ENCODE data around the gene KCNS1. TPM values are rescaled to one million over a fixed set of nuclear protein-coding genes. Genes with fewer than 3 reads are reported as not detected.

Gene KCNS1
- total RNA-seq, 1 experiment from 2014 or later, result 10.7 TPM

GRCh38 chr20:45121388-45121787 lies 20.5 kb upstream of the KCNS1 start:
- no peaks in the 10 kb centered on the region for H3K4me1 Mint-ChIP-seq (ENCODE audit: low read depth, unreplicated experiment)
- H3K36me3 Mint-ChIP-seq (ENCODE audit: insufficient read depth, unreplicated experiment), result no peaks in the 10 kb centered on the region
- no peak for DNase-seq
- H3K4me3 Mint-ChIP-seq (ENCODE audit: low read depth, unreplicated experiment), result no peak overlapping the region
- peaks cover 64% of the 10 kb centered on the region for H3K27me3 Mint-ChIP-seq (ENCODE audit: unreplicated experiment)
- intact Hi-C loops (cut with micrococcal nuclease; ENCODE audit: unreplicated experiment), result no loop called here
- TF ChIP-seq CTCF (IDR thresholded peaks at IDR 0.05; ENCODE audit: unreplicated experiment), result no peak
- BruUV-seq (replicated peaks), result no TSS peak
- no peak overlapping the region for H3K27ac Mint-ChIP-seq (ENCODE audit: unreplicated experiment)
- no peaks in the 10 kb centered on the region for H3K9me3 Mint-ChIP-seq (ENCODE audit: low read depth, unreplicated experiment)
- CTCF ChIA-PET, result interaction anchor here (1.3 kb wide), 1 partner anchor 17 kb away, joined by 5 read pairs; no protein-coding TSS in a partner anchor

- intact Hi-C loops (cut with micrococcal nuclease; ENCODE audit: unreplicated experiment), result no loop called here
- BruUV-seq (replicated peaks), result no TSS peak
- H3K27me3 Mint-ChIP-seq (ENCODE audit: unreplicated experiment), result peaks cover 70% of the 10 kb centered on the region
- no peak for DNase-seq
- CTCF ChIA-PET, result no interaction called here
- H3K4me1 Mint-ChIP-seq (ENCODE audit: low read depth, unreplicated experiment), result no peaks in the 10 kb centered on the region
- H3K4me3 Mint-ChIP-seq (ENCODE audit: low read depth, unreplicated experiment), result no peak overlapping the region
- no peaks in the 10 kb centered on the region for H3K36me3 Mint-ChIP-seq (ENCODE audit: insufficient read depth, unreplicated experiment)
- H3K9me3 Mint-ChIP-seq (ENCODE audit: low read depth, unreplicated experiment), result no peaks in the 10 kb centered on the region
- no peak for TF ChIP-seq CTCF (IDR thresholded peaks at IDR 0.05; ENCODE audit: unreplicated experiment)
- H3K27ac Mint-ChIP-seq (ENCODE audit: unreplicated experiment), result no peak overlapping the region
Observed at GRCh38 chr20:45119556-45120266, 18.8 kb upstream of the KCNS1 start.

GRCh38 chr20:45118028-45118427 lies 17.1 kb upstream of the KCNS1 start:
- BruUV-seq (replicated peaks), result no TSS peak
- Mint-ChIP-seq H3K36me3 (ENCODE audit: insufficient read depth, unreplicated experiment) (no peaks in the 10 kb centered on the region), H3K27me3 (ENCODE audit: unreplicated experiment) (peaks cover 66% of the 10 kb centered on the region), H3K4me1 (ENCODE audit: low read depth, unreplicated experiment) (no peaks in the 10 kb centered on the region), H3K9me3 (ENCODE audit: low read depth, unreplicated experiment) (no peaks in the 10 kb centered on the region), H3K27ac (ENCODE audit: unreplicated experiment) (no peak overlapping the region), H3K4me3 (ENCODE audit: low read depth, unreplicated experiment) (no peak overlapping the region)
- TF ChIP-seq CTCF (IDR thresholded peaks at IDR 0.05; ENCODE audit: unreplicated experiment), result no peak
- CTCF ChIA-PET, result interaction anchor here (0.6 to 1.7 kb wide), 10 partner anchors 10 to 176 kb away, joined by 3 to 7 read pairs (median 3); no protein-coding TSS in a partner anchor
- intact Hi-C loops (cut with micrococcal nuclease; ENCODE audit: unreplicated experiment), result no loop called here
- DNase-seq, result no peak

- H3K36me3 Mint-ChIP-seq (ENCODE audit: insufficient read depth, unreplicated experiment), result no peaks in the 10 kb centered on the region
- intact Hi-C loops (cut with micrococcal nuclease; ENCODE audit: unreplicated experiment), result no loop called here
- H3K9me3 Mint-ChIP-seq (ENCODE audit: low read depth, unreplicated experiment), result no peaks in the 10 kb centered on the region
- CTCF ChIA-PET, result interaction anchor here (0.8 to 1.7 kb wide), 8 partner anchors 11 to 176 kb away, joined by 3 to 7 read pairs (median 4); no protein-coding TSS in a partner anchor
- peaks cover 63% of the 10 kb centered on the region for H3K27me3 Mint-ChIP-seq (ENCODE audit: unreplicated experiment)
- BruUV-seq (replicated peaks), result no TSS peak
- H3K4me1 Mint-ChIP-seq (ENCODE audit: low read depth, unreplicated experiment), result no peaks in the 10 kb centered on the region
- no peak overlapping the region for H3K27ac Mint-ChIP-seq (ENCODE audit: unreplicated experiment)
- peak; percentile 8 for TF ChIP-seq CTCF (IDR thresholded peaks at IDR 0.05; ENCODE audit: unreplicated experiment)
- no peak for DNase-seq
- H3K4me3 Mint-ChIP-seq (ENCODE audit: low read depth, unreplicated experiment), result no peak overlapping the region
Observed at GRCh38 chr20:45117581-45117980, 16.7 kb upstream of the KCNS1 start.
